ENCODE measurements around the gene ZNF234.
"Not testable (repeated sequence)": the region's sequence is repeated elsewhere in the genome, so short reads cannot be mapped to it uniquely, and the experiment has no call there.

- not testable (repeated sequence) for TF ChIP-seq ATF3 (IDR thresholded peaks at IDR 0.05); CTCF (IDR thresholded peaks at IDR 0.05; ENCODE audit: low read depth, low read length, missing input control); FOXA1 (IDR thresholded peaks at IDR 0.05); MAX (IDR thresholded peaks at IDR 0.05); RAD21 (IDR thresholded peaks at IDR 0.05); GABPA (IDR thresholded peaks at IDR 0.05 in 1 of 2, conservative IDR thresholded peaks at IDR 0.05 in 1 of 2); ZBTB33 (IDR thresholded peaks at IDR 0.05); EGR1 (IDR thresholded peaks at IDR 0.05; ENCODE audit: low read depth in 2 of 2); YY1 (IDR thresholded peaks at IDR 0.05); TAF1 (conservative IDR thresholded peaks at IDR 0.05); REST (IDR thresholded peaks at IDR 0.05)
Measured at GRCh38 chr19:44203877-44204276, 62.5 kb downstream of the ZNF234 start.

Measured in liver (tissue), 3 donors.